SK-N-DZ (cell line): ENCODE results near the gene TSPAN17.

ENCODE experiments used
- DNase-seq: peaks from one replicate; pipeline ENCODE4 v3.0.0-alpha.2; 2015; ENCODE audit warnings: low spot score

The TSPAN17 gene

GRCh38 chr5:176660530-176660859, 13.2 kb downstream of the TSPAN17 start:
- DNase-seq, result no peak

DNA sequence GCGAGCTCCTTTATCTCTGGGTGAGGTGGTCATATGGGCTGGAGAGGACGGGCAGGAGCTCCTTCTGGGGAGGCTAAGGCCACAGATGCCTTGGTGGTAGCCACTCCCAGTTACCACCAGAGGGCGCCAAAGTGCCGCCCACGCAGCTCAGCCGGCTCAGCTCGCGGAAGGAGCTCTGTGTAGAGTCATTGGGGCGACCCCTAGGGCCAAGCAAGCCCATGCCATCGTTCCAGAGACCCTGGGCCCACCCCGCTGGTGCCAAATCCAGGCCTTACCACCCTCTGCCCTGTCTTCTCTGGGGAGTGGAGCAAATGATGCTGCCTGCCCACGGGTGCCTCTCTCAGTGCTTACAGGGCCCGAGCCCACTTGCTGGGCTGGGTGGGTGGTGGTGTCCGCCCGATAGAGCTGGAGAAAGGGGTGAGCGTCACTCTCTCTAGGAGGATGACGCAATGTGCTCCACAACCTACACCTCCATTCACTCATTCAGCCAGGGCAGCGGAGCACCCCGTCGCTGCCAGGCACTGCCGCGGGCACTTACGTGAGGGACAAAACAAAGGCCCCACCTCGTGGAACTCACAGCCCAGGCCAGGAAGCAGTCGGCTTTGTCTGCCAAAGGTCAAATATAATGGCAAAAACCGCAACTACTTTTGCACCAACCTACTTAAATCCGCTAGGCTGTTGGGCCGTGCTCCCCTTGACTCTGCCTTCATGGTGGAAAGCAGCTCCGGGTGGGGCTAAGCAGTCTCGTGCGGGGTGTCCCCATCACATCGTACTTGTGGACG, 13.8 kb downstream of the TSPAN17 start:
- peak; percentile 86 for DNase-seq

DNA sequence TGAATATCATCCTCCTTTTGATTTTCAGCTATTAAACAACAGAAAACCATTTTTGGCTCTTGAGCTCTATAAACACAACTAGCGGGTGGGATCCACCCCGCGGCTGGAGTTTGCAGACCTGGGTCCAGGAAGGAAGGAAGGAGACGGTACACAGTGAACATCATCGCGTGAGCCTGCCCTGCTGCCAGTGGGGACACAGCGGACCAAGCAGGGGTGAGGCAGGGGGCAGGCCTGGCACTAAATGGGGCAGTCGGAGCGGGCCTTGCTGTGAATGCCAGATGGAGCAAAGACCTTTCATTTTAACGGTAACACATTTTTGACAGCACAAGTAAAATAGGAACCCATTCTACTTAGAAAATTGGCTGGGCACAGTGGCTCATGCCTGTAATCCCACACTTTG, 14.4 kb downstream of the TSPAN17 start:
- no peak for DNase-seq

- no peak for DNase-seq
These were observed 15.4 kb downstream of the TSPAN17 start for GRCh38 chr5:176662371-176663333.

DNA sequence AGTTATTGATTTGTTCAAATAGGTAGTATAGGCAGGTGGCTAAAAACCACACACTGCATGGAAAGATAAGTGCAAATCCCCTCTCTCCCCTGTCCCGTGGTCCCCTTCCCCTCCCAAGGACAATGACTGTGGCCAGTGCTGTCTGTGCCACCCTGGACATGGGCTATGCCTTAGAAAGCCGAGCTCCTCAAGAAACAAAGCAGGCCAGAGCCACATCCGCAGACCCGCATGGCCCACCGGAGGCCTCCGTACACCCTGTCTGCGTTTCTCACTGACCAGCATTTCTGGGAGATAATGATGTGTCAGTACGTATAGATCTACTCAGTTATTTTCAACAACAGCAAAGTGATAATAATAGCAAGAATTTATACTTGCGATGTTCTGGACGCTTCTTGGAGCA, 16.3 kb downstream of the TSPAN17 start:
- DNase-seq, result no peak

GRCh38 chr5:176664479-176664878, 17.2 kb downstream of the TSPAN17 start:
- DNase-seq, result no peak

- DNase-seq, result no peak
These were observed 17.6 kb downstream of the TSPAN17 start for GRCh38 chr5:176664886-176665285.

GRCh38 chr5:176665517-176665916, 18.2 kb downstream of the TSPAN17 start:
- no peak for DNase-seq

GRCh38 chr5:176667637-176668036, 20.4 kb downstream of the TSPAN17 start:
- no peak for DNase-seq

GRCh38 chr5:176670449-176670848, 23.2 kb downstream of the TSPAN17 start:
- no peak for DNase-seq

DNA sequence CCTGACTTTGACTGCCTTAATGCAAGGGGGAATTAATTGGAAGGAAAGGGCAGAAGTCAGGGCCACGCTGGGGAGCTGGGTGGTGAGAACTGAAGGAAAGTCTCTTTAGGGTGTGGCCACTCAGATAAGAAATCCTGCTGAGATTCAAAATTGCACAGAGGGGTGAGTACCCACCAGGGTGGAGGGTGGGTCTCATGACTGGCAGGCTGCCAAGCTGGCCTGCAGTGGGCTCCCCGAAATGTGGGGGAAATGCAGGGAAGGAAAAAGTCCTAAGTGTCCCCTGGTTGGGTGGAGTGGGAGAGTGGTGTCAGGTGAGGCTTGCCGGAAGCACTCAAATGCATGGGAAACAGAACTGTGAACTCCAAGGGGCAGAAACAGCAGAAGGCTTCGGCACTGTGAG, 24.1 kb downstream of the TSPAN17 start:
- DNase-seq, result no peak

- no peak for DNase-seq
These were observed 24.8 kb downstream of the TSPAN17 start for GRCh38 chr5:176671890-176672747.

- DNase-seq, result no peak
These were observed 26.6 kb downstream of the TSPAN17 start for GRCh38 chr5:176673651-176674583.

- no peak for DNase-seq
These were observed 27.5 kb downstream of the TSPAN17 start for GRCh38 chr5:176674799-176675198.

DNA sequence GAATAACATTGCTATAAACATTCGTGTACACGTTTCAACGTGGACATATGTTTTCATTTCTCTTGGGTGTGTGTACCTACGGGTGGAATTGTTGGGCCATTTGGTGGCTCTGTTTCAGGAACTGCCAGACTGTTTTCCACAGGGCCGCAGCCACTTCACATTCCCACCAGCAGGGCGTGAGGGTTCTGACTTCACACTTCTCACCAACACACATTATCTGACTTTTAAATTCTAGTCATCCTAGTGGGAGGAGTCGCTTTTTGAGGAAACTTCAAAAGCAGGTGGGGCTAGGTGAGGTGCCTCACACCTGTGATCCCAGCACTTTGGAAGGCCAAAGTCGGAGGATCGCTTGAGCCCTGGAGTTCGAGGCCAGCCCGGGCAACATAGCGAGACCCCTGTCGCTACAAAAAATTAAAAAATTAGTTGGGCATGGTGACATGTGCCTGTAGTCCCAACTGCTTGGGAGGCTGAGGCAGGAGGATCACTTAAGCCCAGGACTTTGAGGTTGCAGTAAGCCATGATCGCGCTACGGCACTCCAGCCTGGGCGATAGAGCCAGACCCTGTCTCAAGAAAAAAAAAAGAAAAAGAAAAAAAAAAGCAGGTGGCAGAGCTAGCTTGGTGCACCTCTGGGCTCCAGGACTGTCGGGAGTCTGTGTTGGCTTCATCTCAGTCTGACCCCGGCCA, 28.5 kb downstream of the TSPAN17 start:
- DNase-seq, result no peak

GRCh38 chr5:176676361-176676824, 29.1 kb downstream of the TSPAN17 start:
- DNase-seq, result peak; percentile 66

DNA sequence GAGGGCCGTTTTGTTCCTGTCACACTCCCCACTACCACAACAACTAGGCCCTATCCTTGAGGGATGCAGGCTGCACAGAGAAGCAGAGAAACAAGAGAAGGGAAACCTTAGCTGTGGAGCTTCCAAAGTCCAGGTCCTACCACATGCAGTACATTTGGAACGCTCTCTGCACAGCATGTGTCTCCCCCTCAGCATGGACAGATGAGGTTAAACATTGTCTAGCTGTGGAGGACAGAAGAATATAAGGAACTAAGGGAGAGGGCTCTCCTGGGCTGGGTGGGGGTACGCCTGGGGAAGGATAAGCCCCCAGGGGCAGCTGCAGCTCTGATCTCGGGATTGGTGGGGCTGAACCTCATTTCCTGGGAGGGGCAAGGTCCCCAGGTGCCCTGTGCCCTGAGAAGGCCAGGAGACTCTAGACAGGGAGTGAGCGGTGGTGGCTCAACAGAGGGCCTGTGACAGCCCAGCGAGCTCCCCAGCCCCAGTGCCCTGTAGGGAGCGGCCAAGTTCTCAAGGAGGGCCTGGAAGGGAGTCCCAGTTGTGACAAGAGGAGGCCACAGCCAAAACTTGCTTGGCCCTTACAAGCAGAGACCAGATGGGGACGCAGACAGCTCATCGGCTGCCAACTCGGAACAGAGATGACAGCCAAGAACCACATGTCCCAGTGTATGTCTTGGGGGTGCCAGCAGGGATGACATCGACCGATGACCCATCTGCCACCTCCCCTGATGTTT, 30.1 kb downstream of the TSPAN17 start:
- DNase-seq, result no peak

GRCh38 chr5:176678584-176678983, 31.3 kb downstream of the TSPAN17 start:
- DNase-seq, result no peak
